Suprapubic skin (tissue), 4 donors: ENCODE measurements around the gene KRTAP19-3. TPM values are rescaled to one million over a fixed set of nuclear protein-coding genes. Genes with fewer than 3 reads are reported as not detected.

Experiments used
- DNase-seq, 2 donors: peaks; one replicate each; pipeline ENCODE4 v3.0.0-alpha.2; 2019; ENCODE audit warnings: low spot score in 2 of 2
- H3K27ac ChIP-seq: fragments of 200-600 bp; sonication (generic); one replicate; pipeline ENCODE4 v1.5.1; 2019
- H3K27me3 ChIP-seq: fragments of 200-600 bp; sonication (generic); one replicate; pipeline ENCODE4 v1.5.1; 2019
- H3K36me3 ChIP-seq: fragments of 200-600 bp; sonication (generic); one replicate; pipeline ENCODE4 v1.5.1; 2019
- H3K4me1 ChIP-seq: fragments of 200-600 bp; sonication (generic); one replicate; pipeline ENCODE4 v1.5.1; 2019
- H3K4me3 ChIP-seq: fragments of 200-600 bp; sonication (generic); one replicate; pipeline ENCODE4 v1.5.1; 2019; ENCODE audit warnings: mild to moderate bottlenecking
- H3K9me3 ChIP-seq: fragments of 200-600 bp; sonication (generic); one replicate; pipeline ENCODE4 v1.5.1; 2019
- EP300 ChIP-seq: sonication (generic); formaldehyde crosslinking; IDR thresholded peaks from one replicate; pipeline ENCODE4 v1.6.1; 2017; ENCODE audit warnings: antibody characterized with exemption
- POLR2A ChIP-seq, 2 donors: fragments of 450-650 bp; IDR thresholded peaks; one replicate each; pipeline ENCODE4 v1.6.1; 2017; ENCODE audit warnings: antibody characterized with exemption in 2 of 2, mild to moderate bottlenecking in 2 of 2, moderate library complexity in 2 of 2
- POLR2AphosphoS5 ChIP-seq, 3 donors: sonication (generic); formaldehyde crosslinking; IDR thresholded peaks; one replicate each; pipeline ENCODE4 v1.6.1; 2017; ENCODE audit warnings: antibody characterized with exemption in 3 of 3
- WGBS: methylation state at CpG from one replicate; pipeline ENCODE4 v1.1.5; 2018; 5-methylcytosine and 5-hydroxymethylcytosine counted together
- total RNA-seq, 4 donors: library from RNA; depleted of rRNA; stranded (reverse); fragments of >200 nt; gene quantifications; one replicate each; pipeline ENCODE4 v1.1.0, GENCODE V29; 2016
- TF ChIP-seq, protein P1 (sequence below), 2 donors: fragments of 200-600 bp in 1 of 2; fragments of 450-650 bp in 1 of 2; sonication (generic) in 1 of 2; IDR thresholded peaks; one replicate each; pipeline ENCODE4 v1.5.1; 2016 to 2019; ENCODE audit warnings: antibody characterized with exemption in 2 of 2, mild to moderate bottlenecking in 1 of 2, moderate library complexity in 1 of 2

Gene KRTAP19-3
- total RNA-seq, 4 donors from 2014 or later = 41.5 TPM; not detected in 3

- WGBS = 81% methylated on average over 4 of the region's 4 CpGs
- H3K4me3 ChIP-seq = no peak within 1 kb of the TSS
- H3K4me1 ChIP-seq = no peaks in the 10 kb centered on the region
These were observed 5.3 kb upstream of the KRTAP19-3 start, which contains the start of gene KRTAP19-4 for GRCh38 chr21:30497065-30497464. KRTAP19-4 (minus strand) TSS chr21:30497165; CDS start chr21:30497110, 55 bp downstream.

GRCh38 chr21:30487336-30487735 lies 4.5 kb downstream of the KRTAP19-3 start, which contains the start of gene KRTAP19-2:
KRTAP19-2 (minus strand) TSS chr21:30487436; CDS start chr21:30487348, 88 bp downstream.
- H3K4me3 ChIP-seq = no peak within 1 kb of the TSS
- no peak for TF ChIP-seq EP300
- TF ChIP-seq, protein P1, sequence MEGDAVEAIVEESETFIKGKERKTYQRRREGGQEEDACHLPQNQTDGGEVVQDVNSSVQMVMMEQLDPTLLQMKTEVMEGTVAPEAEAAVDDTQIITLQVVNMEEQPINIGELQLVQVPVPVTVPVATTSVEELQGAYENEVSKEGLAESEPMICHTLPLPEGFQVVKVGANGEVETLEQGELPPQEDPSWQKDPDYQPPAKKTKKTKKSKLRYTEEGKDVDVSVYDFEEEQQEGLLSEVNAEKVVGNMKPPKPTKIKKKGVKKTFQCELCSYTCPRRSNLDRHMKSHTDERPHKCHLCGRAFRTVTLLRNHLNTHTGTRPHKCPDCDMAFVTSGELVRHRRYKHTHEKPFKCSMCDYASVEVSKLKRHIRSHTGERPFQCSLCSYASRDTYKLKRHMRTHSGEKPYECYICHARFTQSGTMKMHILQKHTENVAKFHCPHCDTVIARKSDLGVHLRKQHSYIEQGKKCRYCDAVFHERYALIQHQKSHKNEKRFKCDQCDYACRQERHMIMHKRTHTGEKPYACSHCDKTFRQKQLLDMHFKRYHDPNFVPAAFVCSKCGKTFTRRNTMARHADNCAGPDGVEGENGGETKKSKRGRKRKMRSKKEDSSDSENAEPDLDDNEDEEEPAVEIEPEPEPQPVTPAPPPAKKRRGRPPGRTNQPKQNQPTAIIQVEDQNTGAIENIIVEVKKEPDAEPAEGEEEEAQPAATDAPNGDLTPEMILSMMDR (IDR thresholded peaks at IDR 0.05) = no peak
- no peak for TF ChIP-seq POLR2A (IDR thresholded peaks at IDR 0.05)
- TF ChIP-seq POLR2AphosphoS5 (IDR thresholded peaks at IDR 0.05) = no peak
- H3K4me1 ChIP-seq = no peaks in the 10 kb centered on the region
- no peaks in the 10 kb centered on the region for H3K36me3 ChIP-seq
- no peak for DNase-seq
- 90% methylated on average over 2 of the region's 2 CpGs for WGBS
- H3K27me3 ChIP-seq = no peaks in the 10 kb centered on the region
- peaks cover 7% of the 10 kb centered on the region for H3K9me3 ChIP-seq
- H3K27ac ChIP-seq = no peak within 1 kb of the TSS

More at GRCh38 chr21:30497065-30497464, 5.3 kb upstream of the KRTAP19-3 start, which contains the start of gene KRTAP19-4:
- Histone ChIP-seq H3K27ac (no peak within 1 kb of the TSS), H3K9me3 (no peaks in the 10 kb centered on the region), H3K36me3 (no peaks in the 10 kb centered on the region), H3K27me3 (no peaks in the 10 kb centered on the region)
- TF ChIP-seq POLR2AphosphoS5 (IDR thresholded peaks at IDR 0.05) = no peak
- TF ChIP-seq POLR2A (IDR thresholded peaks at IDR 0.05) = no peak
- TF ChIP-seq, protein P1 (IDR thresholded peaks at IDR 0.05) = no peak
- no peak for TF ChIP-seq EP300
- DNase-seq = no peak

GRCh38 chr21:30486180-30486579 lies 5.6 kb downstream of the KRTAP19-3 start:
- no peak overlapping the region for H3K4me3 ChIP-seq
- no peak for DNase-seq
- TF ChIP-seq POLR2A (IDR thresholded peaks at IDR 0.05) (no peak), POLR2AphosphoS5 (IDR thresholded peaks at IDR 0.05) (no peak), EP300 (no peak)
- TF ChIP-seq, protein P1 (IDR thresholded peaks at IDR 0.05) = no peak
- peaks cover 7% of the 10 kb centered on the region for H3K9me3 ChIP-seq
- WGBS = 82% methylated on average over 2 of the region's 2 CpGs
- no peaks in the 10 kb centered on the region for H3K27me3 ChIP-seq
- no peak overlapping the region for H3K27ac ChIP-seq
- H3K4me1 ChIP-seq = no peaks in the 10 kb centered on the region
- H3K36me3 ChIP-seq = no peaks in the 10 kb centered on the region

GRCh38 chr21:30482130-30482529 lies 9.7 kb downstream of the KRTAP19-3 start:
- Histone ChIP-seq H3K27me3 (no peaks in the 10 kb centered on the region), H3K9me3 (peaks cover 7% of the 10 kb centered on the region), H3K36me3 (no peaks in the 10 kb centered on the region), H3K4me1 (no peaks in the 10 kb centered on the region), H3K27ac (no peak overlapping the region), H3K4me3 (no peak overlapping the region)
- 49% methylated on average over 2 of the region's 2 CpGs for WGBS
- no peak for DNase-seq
- TF ChIP-seq POLR2A (IDR thresholded peaks at IDR 0.05) (no peak), POLR2AphosphoS5 (IDR thresholded peaks at IDR 0.05) (no peak), EP300 (no peak)
- TF ChIP-seq, protein P1 (IDR thresholded peaks at IDR 0.05) = no peak

GRCh38 chr21:30480145-30480544 lies 11.7 kb downstream of the KRTAP19-3 start, which contains the start of gene KRTAP19-1:
KRTAP19-1 (minus strand) TSS chr21:30480367; CDS start chr21:30480317, 50 bp downstream.
- TF ChIP-seq, protein P1 (IDR thresholded peaks at IDR 0.05) = no peak
- no peak for TF ChIP-seq POLR2A (IDR thresholded peaks at IDR 0.05)
- no peak for TF ChIP-seq POLR2AphosphoS5 (IDR thresholded peaks at IDR 0.05)
- no peak for TF ChIP-seq EP300
- Histone ChIP-seq H3K27ac (no peak within 1 kb of the TSS), H3K9me3 (no peaks in the 10 kb centered on the region), H3K36me3 (no peaks in the 10 kb centered on the region), H3K4me1 (no peaks in the 10 kb centered on the region), H3K27me3 (no peaks in the 10 kb centered on the region), H3K4me3 (no peak within 1 kb of the TSS)
- DNase-seq = no peak
- WGBS = 91% methylated on average over 7 of the region's 7 CpGs
